ENCODE data around the gene CD101. TPM values are rescaled to one million over a fixed set of nuclear protein-coding genes. Genes with fewer than 3 reads are reported as not detected.

The CD101 gene
- total RNA-seq, 1 donor from 2014 or later = not detected

GRCh38 chr1:116991918-116992317, 9.6 kb upstream of the CD101 start:
- no peak overlapping the region for H3K27ac ChIP-seq
- DNase-seq (ENCODE audit: low spot score in 2 of 2) = no peak
- no peaks in the 10 kb centered on the region for H3K9me3 ChIP-seq
- H3K36me3 ChIP-seq = no peaks in the 10 kb centered on the region
- no peak overlapping the region for H3K4me3 ChIP-seq
- intact Hi-C loops (cut with DNase I) = no loop called here
- TF ChIP-seq CTCF (IDR thresholded peaks at IDR 0.05) = no peak
- peaks cover 0 to 10% of the 10 kb centered on the region in 2 donors for H3K4me1 ChIP-seq
- no peaks in the 10 kb centered on the region for H3K27me3 ChIP-seq

GRCh38 chr1:116993286-116993685, 8.3 kb upstream of the CD101 start:
- H3K4me1 ChIP-seq = peaks cover 0 to 10% of the 10 kb centered on the region in 2 donors
- no peaks in the 10 kb centered on the region for H3K9me3 ChIP-seq
- H3K36me3 ChIP-seq = no peaks in the 10 kb centered on the region
- no peak for TF ChIP-seq CTCF (IDR thresholded peaks at IDR 0.05)
- H3K27ac ChIP-seq = no peak overlapping the region
- intact Hi-C loops (cut with DNase I) = no loop called here
- DNase-seq (ENCODE audit: low spot score in 2 of 2) = no peak
- H3K27me3 ChIP-seq = no peaks in the 10 kb centered on the region
- no peak overlapping the region for H3K4me3 ChIP-seq

- intact Hi-C loops (cut with DNase I) = no loop called here
- no peak for DNase-seq (ENCODE audit: low spot score in 2 of 2)
- H3K9me3 ChIP-seq = no peaks in the 10 kb centered on the region
- peaks cover 0 to 10% of the 10 kb centered on the region in 2 donors for H3K4me1 ChIP-seq
- no peak overlapping the region for H3K4me3 ChIP-seq
- no peak overlapping the region for H3K27ac ChIP-seq
- H3K36me3 ChIP-seq = no peaks in the 10 kb centered on the region
- no peak for TF ChIP-seq CTCF (IDR thresholded peaks at IDR 0.05)
- H3K27me3 ChIP-seq = no peaks in the 10 kb centered on the region
Observed at GRCh38 chr1:116994411-116994810, 7.1 kb upstream of the CD101 start.

GRCh38 chr1:116997066-116997465, 4.5 kb upstream of the CD101 start:
- H3K27me3 ChIP-seq = no peaks in the 10 kb centered on the region
- no peak for DNase-seq (ENCODE audit: low spot score in 2 of 2)
- no peak for TF ChIP-seq CTCF (IDR thresholded peaks at IDR 0.05)
- intact Hi-C loops (cut with DNase I) = no loop called here
- H3K27ac ChIP-seq = no peak overlapping the region
- H3K36me3 ChIP-seq = no peaks in the 10 kb centered on the region
- H3K4me3 ChIP-seq = no peak overlapping the region
- no peaks in the 10 kb centered on the region for H3K9me3 ChIP-seq
- no peaks in the 10 kb centered on the region for H3K4me1 ChIP-seq

- no peaks in the 10 kb centered on the region for H3K27me3 ChIP-seq
- H3K4me1 ChIP-seq = no peaks in the 10 kb centered on the region
- DNase-seq (ENCODE audit: low spot score in 2 of 2) = no peak
- no peak for TF ChIP-seq CTCF (IDR thresholded peaks at IDR 0.05)
- no peaks in the 10 kb centered on the region for H3K36me3 ChIP-seq
- no peak overlapping the region for H3K27ac ChIP-seq
- intact Hi-C loops (cut with DNase I) = no loop called here
- H3K4me3 ChIP-seq = no peak overlapping the region
- H3K9me3 ChIP-seq = no peaks in the 10 kb centered on the region
Observed at GRCh38 chr1:116997636-116998035, 3.9 kb upstream of the CD101 start.

GRCh38 chr1:116999596-116999995, 2.0 kb upstream of the CD101 start:
- H3K4me1 ChIP-seq = no peaks in the 10 kb centered on the region
- TF ChIP-seq CTCF (IDR thresholded peaks at IDR 0.05) = no peak
- no peaks in the 10 kb centered on the region for H3K27me3 ChIP-seq
- no peak overlapping the region for H3K27ac ChIP-seq
- DNase-seq (ENCODE audit: low spot score in 2 of 2) = no peak
- H3K4me3 ChIP-seq = no peak overlapping the region
- intact Hi-C loops (cut with DNase I) = no loop called here
- H3K9me3 ChIP-seq = no peaks in the 10 kb centered on the region
- H3K36me3 ChIP-seq = no peaks in the 10 kb centered on the region

Data from ascending aorta (tissue), 2 donors.